ENCODE data around the gene CAMKK1. TPM values are rescaled to one million over a fixed set of nuclear protein-coding genes. Genes with fewer than 3 reads are reported as not detected.

The CAMKK1 gene
- total RNA-seq, 6 donors from 2014 or later: 4.9 to 23.0 (median 11.0) TPM

DNA sequence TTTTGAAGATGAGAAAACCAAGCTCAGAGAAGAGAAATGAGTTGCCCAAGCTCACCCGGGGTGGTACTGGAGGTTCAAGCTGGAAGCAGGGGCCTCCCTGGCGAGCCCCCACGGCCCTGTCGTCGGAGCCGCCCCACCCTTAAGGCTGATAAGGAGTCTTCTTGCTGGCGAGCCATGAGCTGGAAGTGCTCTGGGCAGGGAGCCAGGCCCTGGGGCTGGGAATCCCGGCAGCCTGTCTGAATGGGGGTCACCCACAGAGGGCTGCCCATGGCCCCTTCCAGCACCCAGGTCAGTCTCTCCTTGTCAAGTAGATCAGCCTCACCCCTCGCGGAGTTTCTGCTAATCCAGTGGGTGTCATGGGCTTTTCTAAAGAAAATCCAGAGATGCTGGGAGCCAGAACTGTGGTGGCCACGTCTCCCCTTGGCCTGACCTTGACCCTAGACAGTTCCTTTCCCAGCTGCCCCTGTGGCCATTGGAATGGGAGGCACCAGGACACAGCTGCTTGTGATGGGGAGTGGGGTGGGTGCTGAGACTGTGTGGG, 24.6 kb upstream of the CAMKK1 start:
- Histone ChIP-seq H3K27me3 (no peaks in the 10 kb centered on the region), H3K4me1 (peaks cover 26 to 34% (median 29%) of the 10 kb centered on the region in 4 donors), H3K36me3 (no peaks in the 10 kb centered on the region), H3K9me3 (no peaks in the 10 kb centered on the region), H3K27ac (peak overlapping the region; percentile 50 to 89 (median 80)), H3K4me3 (no peak overlapping the region)
- TF ChIP-seq, protein P1, sequence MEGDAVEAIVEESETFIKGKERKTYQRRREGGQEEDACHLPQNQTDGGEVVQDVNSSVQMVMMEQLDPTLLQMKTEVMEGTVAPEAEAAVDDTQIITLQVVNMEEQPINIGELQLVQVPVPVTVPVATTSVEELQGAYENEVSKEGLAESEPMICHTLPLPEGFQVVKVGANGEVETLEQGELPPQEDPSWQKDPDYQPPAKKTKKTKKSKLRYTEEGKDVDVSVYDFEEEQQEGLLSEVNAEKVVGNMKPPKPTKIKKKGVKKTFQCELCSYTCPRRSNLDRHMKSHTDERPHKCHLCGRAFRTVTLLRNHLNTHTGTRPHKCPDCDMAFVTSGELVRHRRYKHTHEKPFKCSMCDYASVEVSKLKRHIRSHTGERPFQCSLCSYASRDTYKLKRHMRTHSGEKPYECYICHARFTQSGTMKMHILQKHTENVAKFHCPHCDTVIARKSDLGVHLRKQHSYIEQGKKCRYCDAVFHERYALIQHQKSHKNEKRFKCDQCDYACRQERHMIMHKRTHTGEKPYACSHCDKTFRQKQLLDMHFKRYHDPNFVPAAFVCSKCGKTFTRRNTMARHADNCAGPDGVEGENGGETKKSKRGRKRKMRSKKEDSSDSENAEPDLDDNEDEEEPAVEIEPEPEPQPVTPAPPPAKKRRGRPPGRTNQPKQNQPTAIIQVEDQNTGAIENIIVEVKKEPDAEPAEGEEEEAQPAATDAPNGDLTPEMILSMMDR (IDR thresholded peaks at IDR 0.05): no peak
- TF ChIP-seq POLR2AphosphoS5 (IDR thresholded peaks at IDR 0.05) (peak; percentile 7 to 31), POLR2A (IDR thresholded peaks at IDR 0.05) (no peak), EP300 (IDR thresholded peaks at IDR 0.05) (no peak)
- WGBS, 2 donors: 0 to 11% methylated on average over 1 to 8 of the region's 11 CpGs
- DNase-seq (peak; percentile 70 to 83), ATAC-seq (ENCODE audit: low FRiP score in 2 of 2) (no peak)

DNA sequence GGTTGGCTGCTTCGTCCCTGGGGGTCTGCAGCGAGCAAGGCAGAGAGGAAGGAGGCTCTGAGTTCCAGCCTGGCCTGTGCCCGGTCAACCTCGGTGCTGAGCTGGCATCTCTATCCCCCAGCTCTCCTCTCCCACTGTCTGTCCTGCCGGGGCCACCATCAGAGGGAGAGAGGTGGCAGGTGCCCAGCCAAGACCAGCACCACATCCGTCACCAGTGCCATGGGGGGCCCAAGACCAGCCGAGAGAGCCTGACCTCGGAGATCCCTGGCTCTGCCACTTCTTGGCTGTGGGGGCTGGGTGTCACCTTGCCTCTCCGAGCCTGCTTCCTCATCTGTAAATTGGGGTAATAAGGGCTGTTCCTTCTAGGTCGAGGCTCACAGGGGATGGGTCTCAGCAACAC, 24.0 kb upstream of the CAMKK1 start:
- Histone ChIP-seq H3K27ac (peak overlapping the region; percentile 50 to 89 (median 80)), H3K4me1 (peaks cover 26 to 34% (median 30%) of the 10 kb centered on the region in 4 donors), H3K27me3 (no peaks in the 10 kb centered on the region), H3K4me3 (peak overlapping the region in 2 of 4 donors; percentile 34 to 38), H3K9me3 (no peaks in the 10 kb centered on the region), H3K36me3 (no peaks in the 10 kb centered on the region)
- DNase-seq (no peak), ATAC-seq (ENCODE audit: low FRiP score in 2 of 2) (peak in 1 of 2 donors; percentile 11)
- 67 to 71% methylated on average over 5 to 10 of the region's 10 CpGs for WGBS, 2 donors
- TF ChIP-seq POLR2AphosphoS5 (IDR thresholded peaks at IDR 0.05) (no peak), POLR2A (IDR thresholded peaks at IDR 0.05) (no peak), EP300 (IDR thresholded peaks at IDR 0.05) (no peak)
- TF ChIP-seq, protein P1 (IDR thresholded peaks at IDR 0.05): no peak

DNA sequence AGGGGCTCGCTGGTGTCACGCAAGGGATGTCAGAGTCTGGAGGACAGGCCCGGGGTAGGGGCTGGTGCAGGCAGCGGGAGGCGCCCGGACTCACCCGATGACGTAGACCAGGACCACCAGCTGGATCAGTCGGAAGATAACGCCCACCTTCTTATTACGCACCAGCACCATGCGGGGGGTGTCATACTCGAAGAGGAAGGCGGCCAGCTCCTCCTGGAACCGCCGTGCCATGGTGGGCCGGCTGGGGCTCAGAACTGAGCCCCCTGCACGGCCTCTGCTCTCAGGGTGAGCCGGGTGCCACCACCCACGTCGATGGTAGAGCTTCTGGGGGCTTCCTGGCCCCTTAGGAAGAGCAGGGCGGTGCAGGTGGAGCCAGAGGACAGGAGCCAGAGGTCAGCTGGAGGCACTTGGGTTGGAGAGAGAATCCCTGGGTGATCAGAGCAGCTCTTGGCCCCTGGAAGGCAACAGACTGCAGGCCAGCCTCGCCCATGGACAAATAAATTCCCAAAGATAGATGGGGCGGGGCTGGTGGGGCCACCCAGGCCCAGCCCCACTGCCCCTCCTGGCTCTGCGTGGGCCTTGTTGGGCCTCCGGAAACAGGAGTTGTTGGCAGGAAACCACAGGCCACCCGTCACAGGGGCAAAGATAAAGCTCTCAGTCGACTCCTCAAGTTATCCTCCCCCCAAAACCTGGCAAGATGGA, 23.3 kb upstream of the CAMKK1 start, which contains the start of gene P2RX1:
TSS of gene P2RX1 (minus strand) at position 471 of the 702 bp plus-strand sequence. CDS start at position 231, 240 bp downstream.
- peaks cover 26 to 40% (median 33%) of the 10 kb centered on the region in 4 donors for H3K4me1 ChIP-seq
- H3K9me3 ChIP-seq: no peaks in the 10 kb centered on the region
- H3K27ac ChIP-seq: peak within 1 kb of the TSS; percentile 50 to 89 (median 80)
- ATAC-seq (ENCODE audit: low FRiP score in 2 of 2) (peak; percentile 30 to 31), DNase-seq (peak; percentile 73 to 79)
- H3K27me3 ChIP-seq: no peaks in the 10 kb centered on the region
- H3K4me3 ChIP-seq: peak within 1 kb of the TSS in 3 of 4 donors; percentile 23 to 38 (median 34)
- H3K36me3 ChIP-seq: no peaks in the 10 kb centered on the region
- peak in 1 of 4 donors; percentile 17 for TF ChIP-seq POLR2A (IDR thresholded peaks at IDR 0.05)
- TF ChIP-seq, protein P1 (IDR thresholded peaks at IDR 0.05): no peak
- WGBS, 2 donors: 53 to 75% methylated on average over 16 to 25 of the region's 28 CpGs

DNA sequence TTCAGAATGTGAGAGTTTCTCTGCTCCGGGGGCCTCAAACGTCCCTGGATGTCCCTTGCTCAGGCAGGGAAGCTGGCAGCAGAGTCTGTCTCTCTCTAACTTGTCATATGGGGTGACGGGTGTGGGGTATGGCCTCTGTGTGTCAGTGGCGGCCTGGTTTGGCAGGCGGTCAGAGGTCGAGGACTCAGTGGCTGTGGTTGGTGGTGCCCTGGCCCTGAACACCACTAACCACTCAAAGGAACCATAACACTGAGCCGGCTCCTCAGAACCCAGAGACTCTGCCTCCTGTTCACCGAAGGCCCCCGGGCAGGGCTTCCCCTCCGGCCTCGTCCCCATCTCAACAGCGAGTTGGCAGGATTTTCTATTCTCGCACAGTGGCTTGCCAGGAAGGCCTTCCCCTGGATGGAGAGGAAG, 22.7 kb upstream of the CAMKK1 start:
- H3K27ac ChIP-seq: peak overlapping the region; percentile 50 to 89 (median 80)
- ATAC-seq (ENCODE audit: low FRiP score in 2 of 2) (no peak), DNase-seq (no peak)
- H3K9me3 ChIP-seq: no peaks in the 10 kb centered on the region
- peak overlapping the region in 3 of 4 donors; percentile 23 to 38 (median 34) for H3K4me3 ChIP-seq
- WGBS, 2 donors: 46% methylated on average over 11 of the region's 13 CpGs; no CpG with 5 or more reads in 1 of the 2 donors
- no peaks in the 10 kb centered on the region for H3K27me3 ChIP-seq
- H3K36me3 ChIP-seq: no peaks in the 10 kb centered on the region
- TF ChIP-seq POLR2A (IDR thresholded peaks at IDR 0.05): no peak
- TF ChIP-seq EP300 (IDR thresholded peaks at IDR 0.05): no peak
- TF ChIP-seq, protein P1 (IDR thresholded peaks at IDR 0.05): no peak
- no peak for TF ChIP-seq POLR2AphosphoS5 (IDR thresholded peaks at IDR 0.05)
- peaks cover 26 to 43% (median 33%) of the 10 kb centered on the region in 4 donors for H3K4me1 ChIP-seq
